22Rv1 (cell line): ENCODE measurements around the gene GSK3A.

Experiments used
- H3K27ac ChIP-seq: fragments of 450-650 bp; 2 replicates; pipeline ENCODE4 v1.5.1; 2017
- ZFX ChIP-seq: fragments of 450-650 bp; IDR thresholded peaks from 2 replicates; pipeline ENCODE4 v1.6.1; 2017; ENCODE audit warnings: antibody characterized with exemption, borderline replicate concordance
- TF ChIP-seq, protein P1 (sequence below): fragments of 450-650 bp; IDR thresholded peaks from 2 replicates; pipeline ENCODE4 v1.5.1; 2017; ENCODE audit warnings: mild to moderate bottlenecking

GSK3A gene

DNA sequence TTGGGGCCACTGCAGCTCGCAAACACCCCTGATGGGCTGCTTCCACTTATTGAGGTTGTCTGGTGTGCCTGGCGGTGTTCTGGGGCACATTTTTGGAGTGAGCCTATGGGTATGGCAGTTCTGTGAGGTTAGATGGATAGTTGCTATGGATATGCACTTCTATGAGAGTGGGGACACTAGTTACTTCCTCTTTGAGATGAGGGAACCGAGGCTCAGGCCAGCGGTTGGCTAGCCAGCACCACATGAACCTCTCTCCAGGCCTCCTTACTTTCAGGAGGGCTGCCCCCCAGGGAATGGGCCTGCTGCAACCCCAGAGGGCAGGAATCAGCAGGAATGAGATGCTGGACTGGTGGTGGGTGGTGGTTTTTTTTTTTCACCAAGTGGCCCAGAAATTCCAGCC, 46.0 kb upstream of the GSK3A start:
- H3K27ac ChIP-seq: peak overlapping the region; percentile 89
- no peak for TF ChIP-seq ZFX
- TF ChIP-seq, protein P1, sequence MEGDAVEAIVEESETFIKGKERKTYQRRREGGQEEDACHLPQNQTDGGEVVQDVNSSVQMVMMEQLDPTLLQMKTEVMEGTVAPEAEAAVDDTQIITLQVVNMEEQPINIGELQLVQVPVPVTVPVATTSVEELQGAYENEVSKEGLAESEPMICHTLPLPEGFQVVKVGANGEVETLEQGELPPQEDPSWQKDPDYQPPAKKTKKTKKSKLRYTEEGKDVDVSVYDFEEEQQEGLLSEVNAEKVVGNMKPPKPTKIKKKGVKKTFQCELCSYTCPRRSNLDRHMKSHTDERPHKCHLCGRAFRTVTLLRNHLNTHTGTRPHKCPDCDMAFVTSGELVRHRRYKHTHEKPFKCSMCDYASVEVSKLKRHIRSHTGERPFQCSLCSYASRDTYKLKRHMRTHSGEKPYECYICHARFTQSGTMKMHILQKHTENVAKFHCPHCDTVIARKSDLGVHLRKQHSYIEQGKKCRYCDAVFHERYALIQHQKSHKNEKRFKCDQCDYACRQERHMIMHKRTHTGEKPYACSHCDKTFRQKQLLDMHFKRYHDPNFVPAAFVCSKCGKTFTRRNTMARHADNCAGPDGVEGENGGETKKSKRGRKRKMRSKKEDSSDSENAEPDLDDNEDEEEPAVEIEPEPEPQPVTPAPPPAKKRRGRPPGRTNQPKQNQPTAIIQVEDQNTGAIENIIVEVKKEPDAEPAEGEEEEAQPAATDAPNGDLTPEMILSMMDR: no peak

DNA sequence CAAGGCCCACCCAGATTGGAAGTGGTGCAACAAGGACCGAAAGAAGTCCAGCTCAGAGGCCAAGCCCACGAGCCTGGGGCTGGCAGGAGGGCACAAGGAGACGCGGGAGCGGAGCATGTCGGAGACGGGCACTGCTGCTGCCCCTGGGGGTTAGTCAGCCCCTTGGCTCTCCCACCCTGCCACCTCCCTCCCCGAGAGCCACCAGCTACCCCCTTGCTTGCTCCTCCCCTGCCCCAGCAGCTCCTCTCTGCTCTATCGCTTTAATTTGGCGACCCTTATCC, 45.4 kb upstream of the GSK3A start:
- H3K27ac ChIP-seq: peak overlapping the region; percentile 89
- TF ChIP-seq, protein P1: no peak
- TF ChIP-seq ZFX: no peak

DNA sequence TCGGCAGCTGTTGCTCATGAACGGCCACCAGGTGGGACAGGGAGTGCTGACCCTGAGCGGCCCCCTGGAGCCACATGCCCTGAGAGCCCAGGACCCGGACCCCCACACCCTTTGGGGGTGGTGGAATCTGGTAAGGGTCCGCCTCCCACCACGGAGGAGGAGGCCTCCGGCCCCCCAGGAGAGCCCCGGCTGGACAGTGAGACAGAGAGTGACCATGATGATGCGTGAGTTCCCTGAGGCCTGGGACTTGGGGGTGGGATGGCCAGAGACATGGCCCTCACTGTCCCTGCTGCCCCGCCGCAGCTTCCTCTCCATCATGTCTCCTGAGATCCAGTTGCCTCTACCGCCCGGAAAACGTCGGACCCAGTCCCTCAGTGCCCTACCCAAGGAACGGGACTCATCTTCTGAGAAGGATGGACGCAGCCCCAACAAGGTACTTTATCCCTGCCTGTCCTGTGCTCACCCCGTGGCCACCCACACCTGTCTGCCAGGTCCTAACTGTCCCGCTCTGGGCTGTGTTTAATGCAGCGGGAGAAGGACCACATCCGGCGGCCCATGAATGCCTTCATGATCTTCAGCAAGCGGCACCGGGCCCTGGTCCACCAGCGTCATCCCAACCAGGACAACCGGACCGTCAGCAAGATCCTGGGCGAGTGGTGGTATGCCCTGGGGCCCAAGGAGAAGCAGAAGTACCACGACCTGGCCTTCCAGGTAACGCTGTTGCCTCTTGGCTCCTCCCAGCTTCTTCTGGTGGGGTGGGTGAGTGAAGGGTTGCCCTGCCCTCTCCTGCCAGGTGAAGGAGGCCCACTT, 44.8 kb upstream of the GSK3A start:
- H3K27ac ChIP-seq: peak overlapping the region; percentile 89
- TF ChIP-seq ZFX: no peak
- TF ChIP-seq, protein P1: no peak

DNA sequence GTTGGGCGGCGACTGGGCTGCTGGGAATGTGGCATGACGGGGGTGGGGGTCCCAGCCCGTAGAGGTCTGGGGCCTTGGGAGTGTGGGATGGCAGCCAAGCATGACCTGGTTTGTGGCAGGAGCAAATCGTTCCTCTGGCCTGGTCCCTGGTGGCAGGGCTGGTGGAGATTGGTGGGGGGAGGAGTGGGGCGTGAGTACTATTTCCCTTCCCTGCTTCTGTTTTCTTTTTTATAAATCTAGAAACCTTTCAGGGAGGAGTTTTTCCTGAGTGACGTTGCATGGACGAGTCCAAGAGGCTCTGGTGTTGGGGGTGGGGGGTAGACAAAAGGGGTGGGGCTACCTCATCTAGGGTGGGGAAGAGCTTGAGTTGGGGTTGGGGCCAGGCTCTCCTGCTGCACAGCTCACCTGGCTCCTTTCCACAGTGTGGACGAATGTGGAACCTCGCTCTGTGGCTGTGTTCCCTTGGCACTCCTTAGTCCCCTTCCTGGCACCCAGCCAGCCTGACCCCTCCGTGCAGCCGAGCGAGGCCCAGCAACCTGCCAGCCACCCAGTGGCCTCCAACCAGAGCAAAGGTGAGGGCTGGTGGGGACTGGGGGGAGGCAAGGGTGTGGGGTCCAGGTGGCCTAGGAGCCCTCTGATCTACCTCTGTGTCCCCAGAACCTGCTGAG, 44.1 kb upstream of the GSK3A start:
- TF ChIP-seq, protein P1: no peak
- TF ChIP-seq ZFX: no peak
- H3K27ac ChIP-seq: peak overlapping the region; percentile 89

DNA sequence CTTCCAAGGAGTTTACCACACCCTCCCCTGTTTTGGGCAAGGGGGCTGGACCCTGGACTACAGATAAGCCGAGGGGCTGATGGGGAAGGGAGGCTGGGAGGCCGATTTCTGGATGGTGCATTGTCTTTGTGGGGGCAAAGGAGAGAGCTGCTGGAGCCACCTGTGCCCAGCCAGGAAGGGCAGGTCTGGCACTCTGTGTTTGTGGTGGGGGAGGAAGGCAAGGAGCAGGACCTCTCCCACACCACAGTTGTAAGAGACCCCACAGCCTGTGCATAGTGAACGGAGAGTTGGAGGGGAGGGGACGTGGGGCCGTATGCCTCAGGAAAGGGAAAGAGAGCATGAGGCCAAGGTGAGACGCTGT, 43.6 kb upstream of the GSK3A start:
- peak overlapping the region; percentile 89 for H3K27ac ChIP-seq
- TF ChIP-seq, protein P1: no peak
- no peak for TF ChIP-seq ZFX

DNA sequence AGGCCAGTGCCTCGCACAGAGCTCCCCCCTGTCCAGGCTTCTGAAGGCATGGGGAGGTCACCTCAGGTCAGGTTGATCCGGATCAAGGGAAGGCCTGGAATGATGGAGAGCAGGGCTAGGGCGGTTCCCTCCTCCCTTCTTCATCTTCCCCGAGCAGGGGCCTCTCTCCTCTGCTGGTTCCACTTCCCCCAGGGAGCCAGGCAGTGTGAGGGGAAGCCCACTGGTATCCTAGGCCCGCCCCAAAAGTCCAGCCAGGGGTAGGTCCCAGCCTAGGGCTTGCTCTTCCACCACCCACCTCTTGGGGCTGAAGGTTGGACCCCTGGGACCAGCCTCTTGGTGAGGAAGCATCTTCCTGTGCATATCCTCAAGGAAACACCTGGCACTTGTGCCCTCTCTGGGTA, 43.1 kb upstream of the GSK3A start:
- TF ChIP-seq, protein P1: no peak
- TF ChIP-seq ZFX: no peak
- H3K27ac ChIP-seq: peak overlapping the region; percentile 89

DNA sequence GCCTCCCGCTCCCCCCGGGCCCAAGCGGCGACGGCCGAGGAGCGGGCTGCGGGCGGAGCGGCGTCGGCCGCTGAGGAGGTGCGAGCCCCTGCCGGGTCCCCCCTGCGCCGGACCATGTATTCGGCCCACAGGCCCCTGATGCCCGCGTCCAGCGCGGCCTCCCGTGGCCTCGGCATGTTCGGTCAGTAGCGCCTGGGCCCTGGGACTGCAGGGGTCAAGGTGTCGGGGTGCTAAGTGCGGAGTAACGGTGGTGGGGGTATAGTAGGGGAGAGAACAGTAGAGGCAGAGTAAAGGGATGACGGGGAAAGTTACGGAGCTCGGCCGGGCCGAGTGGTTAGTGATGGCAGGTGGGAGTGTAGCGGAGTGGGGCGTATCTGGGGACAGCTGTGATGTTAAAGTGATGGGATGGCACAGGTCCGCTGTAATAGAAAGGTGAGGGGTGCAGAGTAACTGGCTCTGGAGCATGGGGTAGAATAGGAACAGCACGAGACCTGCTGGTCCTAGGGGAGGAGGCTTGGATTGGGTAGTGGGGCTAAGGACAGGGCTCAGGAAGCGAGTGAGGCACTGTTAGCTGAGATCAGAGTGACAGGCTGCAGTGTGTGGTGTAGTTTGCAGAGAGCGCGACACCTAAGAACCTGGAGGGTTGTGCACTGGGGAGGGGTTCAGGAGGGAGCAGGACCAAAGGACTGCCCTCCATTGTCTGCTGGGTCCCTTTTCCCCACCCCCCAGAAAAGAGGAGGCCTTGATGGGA, 42.4 kb upstream of the GSK3A start:
- H3K27ac ChIP-seq: peak overlapping the region; percentile 89
- TF ChIP-seq ZFX: no peak
- TF ChIP-seq, protein P1: no peak
